ENCODE measurements around the gene FANCC. TPM values are rescaled to one million over a fixed set of nuclear protein-coding genes. Genes with fewer than 3 reads are reported as not detected.

FANCC gene
- total and polyA plus RNA-seq, 2 of the 8 experiments (the other 6 are each of a cell fraction or from before 2014, with no cell fraction given): 7.8 to 15.2 TPM

- Histone ChIP-seq H3K9ac (replicated peaks in 1 of 4; ENCODE audit: extremely low read depth in 1 of 4, low read depth in 3 of 4, low read length in 3 of 4) (no peak overlapping the region), H3K4me2 (ENCODE audit: insufficient read depth in 1 of 2, low read depth in 2 of 2, low read length in 2 of 2) (no peak overlapping the region), H4K5ac (ENCODE audit: insufficient read length, low read depth, low read length) (no peak overlapping the region), H2BK120ac (replicated peaks; ENCODE audit: low read depth, low read length) (no peak overlapping the region), H2AFZ (ENCODE audit: low read length) (0 out of 2 replicates have a peak overlapping the region, but pooled peaks have one; percentile 8), H3K23me2 (ENCODE audit: low read depth, low read length) (no peaks in the 10 kb centered on the region), H2BK20ac (ENCODE audit: low read length) (no peak overlapping the region), H3K4ac (replicated peaks; ENCODE audit: insufficient read length, low read depth, low read length) (no peak overlapping the region), H3K9me3 (ENCODE audit: insufficient read depth in 2 of 2, low read depth in 1 of 2, low read length in 1 of 2) (no peaks in the 10 kb centered on the region), H3K56ac (replicated peaks; ENCODE audit: insufficient read length, low read depth, low read length) (no peak overlapping the region), H2BK5ac (ENCODE audit: low read depth, low read length) (no peak overlapping the region), H3K14ac (ENCODE audit: insufficient read length) (no peak overlapping the region), H3K23ac (ENCODE audit: insufficient read length) (no peak overlapping the region), H4K91ac (replicated peaks; ENCODE audit: insufficient read length, low read length) (no peak overlapping the region), H3K27me3 (replicated peaks in 1 of 4; ENCODE audit: control insufficient read depth in 3 of 4, extremely low read depth in 1 of 4, insufficient read depth in 3 of 4, low read length in 3 of 4) (no peaks in the 10 kb centered on the region), H3K18ac (ENCODE audit: extremely low read depth, low read length) (no peak overlapping the region), H3K79me1 (ENCODE audit: low read depth, low read length) (no peaks in the 10 kb centered on the region), H4K20me1 (replicated peaks in 1 of 2; ENCODE audit: control insufficient read depth in 1 of 2, insufficient read depth in 2 of 2, low read length in 2 of 2) (no peaks in the 10 kb centered on the region), H3K27ac (ENCODE audit: low read depth, low read length) (no peak overlapping the region), H2BK15ac (ENCODE audit: low read length) (no peak overlapping the region; the same call in 1 of the 2 replicates), H3K79me2 (ENCODE audit: control insufficient read depth in 1 of 2, insufficient read depth in 2 of 2, low read length in 2 of 2) (no peaks in the 10 kb centered on the region), H3K36me3 (ENCODE audit: control insufficient read depth in 2 of 4, insufficient read depth in 4 of 4, low read length in 3 of 4) (no peaks in the 10 kb centered on the region), H3K4me1 (replicated peaks in 1 of 4; ENCODE audit: control insufficient read depth in 3 of 4, insufficient read depth in 4 of 4, low read length in 3 of 4) (no peaks in the 10 kb centered on the region; a peak in 1 of 7 replicates), H3K4me3 (ENCODE audit: extremely low read depth in 1 of 4, insufficient read depth in 2 of 4, low read depth in 3 of 4, low read length in 4 of 4) (no peak overlapping the region), H2BK12ac (ENCODE audit: low read depth, low read length) (no peak overlapping the region), H4K8ac (ENCODE audit: extremely low read depth, insufficient read depth, low read length) (no peak overlapping the region), H2AK5ac (ENCODE audit: low read depth, low read length) (no peak overlapping the region)
- no peak for DNase-seq (ENCODE audit: low read depth in 1 of 2, low spot score in 2 of 2)
- 89% methylated on average over 5 of the region's 5 CpGs; no CpG with 5 or more reads in 1 of the 2 experiments for WGBS, 2 experiments (ENCODE audit: extremely low coverage in 1 of 2, insufficient coverage in 1 of 2, insufficient read length in 1 of 2, insufficient replicate concordance in 2 of 2, low coverage in 1 of 2, low lambda C conversion rate in 2 of 2, missing lambda C conversion rate in 1 of 2)
- FAIRE-seq: no peak
- CTCF ChIA-PET (ENCODE audit: partially characterized antibody): interaction anchor here (0.5 to 5.8 kb wide), 13 partner anchors 9 to 881 kb away, joined by 3 to 28 read pairs (median 7); no protein-coding TSS in a partner anchor
- POLR2A ChIA-PET (ENCODE audit: partially characterized antibody): interaction anchor here (0.6 kb wide), 1 partner anchor 8 kb away, joined by 4 read pairs; no protein-coding TSS in a partner anchor
- TF ChIP-seq GTF2F1 (IDR thresholded peaks at IDR 0.05; ENCODE audit: borderline replicate concordance, low read depth, low read length) (no peak), TAF7 (optimal IDR thresholded peaks at IDR 0.05; ENCODE audit: borderline replicate concordance, low read depth, low read length) (no peak), PHF8 (conservative IDR thresholded peaks at IDR 0.05; ENCODE audit: low read depth, low read length) (no peak), SIN3A (conservative IDR thresholded peaks at IDR 0.05 in 1 of 2, IDR thresholded peaks at IDR 0.05 in 1 of 2; ENCODE audit: low read depth in 1 of 2, low read length in 2 of 2) (no peak), JUN (IDR thresholded peaks at IDR 0.05; ENCODE audit: low read depth, low read length) (no peak), SIRT6 (IDR thresholded peaks at IDR 0.05; ENCODE audit: low read length) (no peak), ASH2L (IDR thresholded peaks at IDR 0.05; ENCODE audit: low read length) (no peak), POLR2AphosphoS5 (IDR thresholded peaks at IDR 0.05; ENCODE audit: low read depth, low read length) (no peak), RXRA (IDR thresholded peaks at IDR 0.05; ENCODE audit: insufficient read depth, low read depth, low read length) (no peak), BACH1 (IDR thresholded peaks at IDR 0.05; ENCODE audit: low read length) (no peak), CBX5 (IDR thresholded peaks at IDR 0.05; ENCODE audit: low read depth, low read length) (no peak), JUND (IDR thresholded peaks at IDR 0.05; ENCODE audit: low read length) (no peak), HDAC2 (IDR thresholded peaks at IDR 0.05; ENCODE audit: borderline replicate concordance in 1 of 2, low read depth in 2 of 2, low read length in 2 of 2) (no peak), E2F6 (IDR thresholded peaks at IDR 0.05) (no peak)
Measured at GRCh38 chr9:95193480-95193879, 124.0 kb downstream of the FANCC start.
